PC-3 (cell line): ENCODE measurements around the gene CCNK. TPM values are rescaled to one million over a fixed set of nuclear protein-coding genes. Genes with fewer than 3 reads are reported as not detected.

ENCODE experiments used
- ATAC-seq: fragments of 200-7000 bp; cut with Tn5 transposase; 2 replicates; pipeline ENCODE4 v1.9.1; 2020; ENCODE audit warnings: mild to moderate bottlenecking, moderate library complexity
- BruUV-seq: library from RNA; stranded (reverse); fragments of 400-500 nt; replicated peaks from 2 replicates; lab custom pipeline; 2021; lab: Mats Ljungman, UMichigan
- CTCF ChIA-PET: fragments of 300-600 bp; sonication (Branson Sonifier 250); formaldehyde crosslinking; loops from one replicate; lab custom pipeline; 2022; ENCODE audit warnings: antibody characterized with exemption; lab: Charles Lee
- POLR2A ChIA-PET: fragments of 300-600 bp; sonication (Branson Sonifier 250); formaldehyde crosslinking; loops from one replicate; lab custom pipeline; 2022; ENCODE audit warnings: antibody characterized with exemption; ENCODE audit not compliant: unreplicated experiment; lab: Charles Lee
- DNase-seq: peaks from one replicate; pipeline ENCODE4 v3.0.0-alpha.2; 2015
- H2AFZ ChIP-seq: fragments of 300-600 bp; sonication (generic); 2 replicates; pipeline ENCODE4 v1.6.0; 2016; ENCODE audit warnings: antibody characterized with exemption, low read length
- H3F3A ChIP-seq: fragments of 300-600 bp; sonication (generic); one replicate; pipeline ENCODE4 v1.6.0; 2017; ENCODE audit warnings: antibody characterized with exemption, low read length, control low read depth, mild to moderate bottlenecking; ENCODE audit not compliant: unreplicated experiment
- H3K27ac ChIP-seq: fragments of 300-600 bp; sonication (generic); 2 replicates; pipeline ENCODE4 v1.5.1; 2016; ENCODE audit warnings: mild to moderate bottlenecking, low read length
- H3K27me3 ChIP-seq: fragments of 300-600 bp; sonication (generic); 2 replicates; pipeline ENCODE4 v1.6.1; 2016; ENCODE audit warnings: low read length, mixed read lengths
- H3K36me3 ChIP-seq: fragments of 300-600 bp; sonication (generic); 2 replicates; pipeline ENCODE4 v1.6.1; 2016; ENCODE audit warnings: low read depth, mixed run types, low read length, mixed read lengths
- H3K4me1 ChIP-seq: fragments of 300-600 bp; sonication (generic); 2 replicates; pipeline ENCODE4 v1.5.1; 2016; ENCODE audit warnings: low read length; ENCODE audit not compliant: insufficient read depth
- H3K4me2 ChIP-seq: fragments of 300-600 bp; sonication (generic); 2 replicates; pipeline ENCODE4 v1.6.0; 2016; ENCODE audit warnings: low read length
- H3K4me3 ChIP-seq: fragments of 300-600 bp; sonication (generic); 2 replicates; pipeline ENCODE4 v1.5.1; 2016; ENCODE audit warnings: mild to moderate bottlenecking, low read length, mixed read lengths
- H3K79me2 ChIP-seq: fragments of 300-600 bp; sonication (generic); 2 replicates; pipeline ENCODE4 v1.6.1; 2017; ENCODE audit warnings: low read length, mixed read lengths
- H3K9ac ChIP-seq: fragments of 300-600 bp; sonication (generic); 2 replicates; pipeline ENCODE4 v1.6.0; 2016; ENCODE audit warnings: mild to moderate bottlenecking, low read length
- H3K9me2 ChIP-seq: fragments of 300-600 bp; sonication (generic); replicated peaks from 2 replicates; pipeline ENCODE4 v1.6.1; 2016; ENCODE audit warnings: mixed run types, low read length, mixed read lengths
- H3K9me3 ChIP-seq: fragments of 300-600 bp; sonication (generic); 2 replicates; pipeline ENCODE4 v1.6.1; 2016; ENCODE audit warnings: low read length, mixed read lengths
- H4K20me1 ChIP-seq: fragments of 300-600 bp; sonication (generic); 2 replicates; pipeline ENCODE4 v1.6.1; 2016; ENCODE audit warnings: low read length, mixed read lengths
- EZH2 ChIP-seq: fragments of 300-600 bp; sonication (generic); IDR thresholded peaks from one replicate; pipeline ENCODE4 v1.6.1; 2017; ENCODE audit warnings: antibody characterized with exemption, mild to moderate bottlenecking, low read length; ENCODE audit not compliant: unreplicated experiment
- EZH2phosphoT487 ChIP-seq: fragments of 300-600 bp; sonication (generic); IDR thresholded peaks from 2 replicates; pipeline ENCODE4 v1.6.1; 2018; ENCODE audit warnings: mild to moderate bottlenecking, antibody characterized with exemption, low read length, borderline replicate concordance
- intact Hi-C: fragments of 100-400 bp; cut with micrococcal nuclease; formaldehyde crosslinking; loops from 2 replicates; pipeline ENCODE4 v1.9.0; 2023
- total RNA-seq: library from RNA; depleted of rRNA; stranded (reverse); fragments of >200 nt; gene quantifications from 2 replicates; pipeline ENCODE4 v1.2.3, GENCODE V29; 2014
- TF ChIP-seq, protein P1 (sequence below): fragments of 300-600 bp; sonication (generic); conservative IDR thresholded peaks from 2 replicates; pipeline ENCODE4 v1.5.1; 2017; ENCODE audit warnings: antibody characterized with exemption, low read depth, mild to moderate bottlenecking, low read length

The CCNK gene
- total RNA-seq, 1 experiment from 2014 or later, result 26.2 TPM

DNA sequence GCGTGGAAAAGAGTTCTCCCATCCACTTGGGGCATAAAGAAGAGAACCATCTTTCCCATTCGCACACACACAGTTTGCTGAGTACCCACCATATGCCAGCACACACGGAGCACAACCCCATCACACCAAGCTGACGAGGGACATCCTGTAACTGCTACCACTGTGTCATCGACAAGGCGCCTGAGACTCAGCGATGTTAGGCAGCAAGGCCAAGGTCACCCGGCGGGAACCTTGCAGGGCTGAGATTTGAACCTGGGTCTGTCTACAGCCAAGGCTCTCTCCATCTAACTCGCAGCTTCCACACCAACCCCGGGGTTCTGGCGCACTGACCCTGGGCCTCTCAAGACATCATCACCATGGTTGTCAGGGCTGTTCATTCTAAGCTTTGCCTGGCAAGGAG is 62.8 kb downstream of the CCNK start:
- ChIA-PET POLR2A (no interaction called here), CTCF (no interaction called here)
- Histone ChIP-seq H3K4me2 (no peak overlapping the region), H3K79me2 (peaks cover 97% of the 10 kb centered on the region), H4K20me1 (peaks cover 26% of the 10 kb centered on the region; the same call in 1 of the 2 replicates), H3F3A (no peaks in the 10 kb centered on the region), H3K27me3 (no peaks in the 10 kb centered on the region), H3K4me3 (no peak overlapping the region), H3K27ac (no peak overlapping the region), H3K9ac (no peak overlapping the region), H2AFZ (no peak overlapping the region), H3K9me3 (no peaks in the 10 kb centered on the region), H3K4me1 (peaks cover 11% of the 10 kb centered on the region), H3K36me3 (no peaks in the 10 kb centered on the region), H3K9me2 (no peaks in the 10 kb centered on the region)
- TF ChIP-seq EZH2phosphoT487 (no peak), EZH2 (no peak)
- no peak for ATAC-seq
- intact Hi-C loops, result no loop called here
- BruUV-seq, result no TSS peak
- no peak for DNase-seq

DNA sequence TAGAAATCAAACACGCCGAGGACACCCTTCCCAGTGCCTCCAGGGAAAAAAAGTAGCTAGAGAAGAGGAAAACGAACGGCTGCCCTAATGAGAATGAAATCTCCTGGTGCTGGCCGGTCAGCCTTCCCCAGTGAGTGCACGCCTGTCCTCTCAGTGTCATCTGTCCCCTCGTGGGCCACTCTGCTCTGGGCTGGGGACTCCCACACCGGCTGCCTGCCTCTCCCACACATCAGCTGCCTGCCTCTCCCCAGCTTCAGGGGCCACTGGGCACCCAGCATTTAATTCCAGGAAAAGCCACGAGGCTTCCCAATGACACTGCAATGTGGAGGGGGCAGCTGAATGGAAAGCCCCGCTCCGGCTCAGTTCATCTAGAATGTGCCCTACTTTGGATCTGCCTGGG is 63.8 kb downstream of the CCNK start:
- ATAC-seq, result no peak
- CTCF ChIA-PET, result no interaction called here

DNA sequence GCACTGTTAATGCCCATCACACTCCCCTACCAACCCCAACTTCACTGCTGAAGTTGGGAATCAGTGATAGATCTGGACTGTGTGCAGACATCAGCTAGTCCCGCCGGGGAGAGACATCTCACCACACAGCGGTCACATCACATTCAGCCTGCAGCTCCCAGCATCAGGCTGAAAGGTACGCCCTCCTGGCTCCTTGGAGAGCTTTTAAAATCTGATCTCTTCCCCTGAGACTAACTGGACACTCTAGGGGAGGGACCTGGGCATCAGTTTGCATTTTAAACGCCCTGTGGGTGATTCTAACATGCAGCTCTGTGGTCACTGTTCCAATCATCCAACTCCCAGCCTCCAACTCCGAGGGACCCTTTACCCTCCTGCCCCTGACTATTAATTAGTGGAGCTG is 64.4 kb downstream of the CCNK start:
- H3K9ac ChIP-seq, result no peak overlapping the region
- DNase-seq (no peak), ATAC-seq (no peak)
- peaks cover 100% of the 10 kb centered on the region for H3K79me2 ChIP-seq
- H3F3A ChIP-seq, result no peaks in the 10 kb centered on the region
- H3K9me3 ChIP-seq, result no peaks in the 10 kb centered on the region
- peaks cover 32% of the 10 kb centered on the region; the same call in 1 of the 2 replicates for H4K20me1 ChIP-seq
- no peak overlapping the region for H3K4me3 ChIP-seq
- no peaks in the 10 kb centered on the region for H3K9me2 ChIP-seq
- no peak overlapping the region for H3K27ac ChIP-seq
- TF ChIP-seq, protein P1, sequence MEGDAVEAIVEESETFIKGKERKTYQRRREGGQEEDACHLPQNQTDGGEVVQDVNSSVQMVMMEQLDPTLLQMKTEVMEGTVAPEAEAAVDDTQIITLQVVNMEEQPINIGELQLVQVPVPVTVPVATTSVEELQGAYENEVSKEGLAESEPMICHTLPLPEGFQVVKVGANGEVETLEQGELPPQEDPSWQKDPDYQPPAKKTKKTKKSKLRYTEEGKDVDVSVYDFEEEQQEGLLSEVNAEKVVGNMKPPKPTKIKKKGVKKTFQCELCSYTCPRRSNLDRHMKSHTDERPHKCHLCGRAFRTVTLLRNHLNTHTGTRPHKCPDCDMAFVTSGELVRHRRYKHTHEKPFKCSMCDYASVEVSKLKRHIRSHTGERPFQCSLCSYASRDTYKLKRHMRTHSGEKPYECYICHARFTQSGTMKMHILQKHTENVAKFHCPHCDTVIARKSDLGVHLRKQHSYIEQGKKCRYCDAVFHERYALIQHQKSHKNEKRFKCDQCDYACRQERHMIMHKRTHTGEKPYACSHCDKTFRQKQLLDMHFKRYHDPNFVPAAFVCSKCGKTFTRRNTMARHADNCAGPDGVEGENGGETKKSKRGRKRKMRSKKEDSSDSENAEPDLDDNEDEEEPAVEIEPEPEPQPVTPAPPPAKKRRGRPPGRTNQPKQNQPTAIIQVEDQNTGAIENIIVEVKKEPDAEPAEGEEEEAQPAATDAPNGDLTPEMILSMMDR, result no peak
- TF ChIP-seq EZH2 (no peak), EZH2phosphoT487 (no peak)
- ChIA-PET CTCF (no interaction called here), POLR2A (no interaction called here)
- H3K36me3 ChIP-seq, result no peaks in the 10 kb centered on the region
- BruUV-seq, result no TSS peak
- no peak overlapping the region for H2AFZ ChIP-seq
- no peak overlapping the region for H3K4me2 ChIP-seq
- no peaks in the 10 kb centered on the region for H3K27me3 ChIP-seq
- H3K4me1 ChIP-seq, result peaks cover 11% of the 10 kb centered on the region
- intact Hi-C loops, result no loop called here

More for the DNA sequence above, 63.8 kb downstream of the CCNK start:
- H3K27me3 ChIP-seq, result no peaks in the 10 kb centered on the region
- no peaks in the 10 kb centered on the region for H3K9me2 ChIP-seq
- H3K79me2 ChIP-seq, result peaks cover 100% of the 10 kb centered on the region
- H2AFZ ChIP-seq, result no peak overlapping the region
- H3F3A ChIP-seq, result no peaks in the 10 kb centered on the region
- H4K20me1 ChIP-seq, result peaks cover 26% of the 10 kb centered on the region; the same call in 1 of the 2 replicates
- H3K9ac ChIP-seq, result no peak overlapping the region
- no peak overlapping the region for H3K4me2 ChIP-seq
- H3K36me3 ChIP-seq, result no peaks in the 10 kb centered on the region
- H3K9me3 ChIP-seq, result no peaks in the 10 kb centered on the region
- H3K27ac ChIP-seq, result no peak overlapping the region
- POLR2A ChIA-PET, result no interaction called here
- no peak for DNase-seq
- intact Hi-C loops, result no loop called here
- TF ChIP-seq EZH2phosphoT487, result no peak
- no peak for TF ChIP-seq EZH2
- TF ChIP-seq, protein P1, result no peak
- BruUV-seq, result no TSS peak
- H3K4me1 ChIP-seq, result peaks cover 11% of the 10 kb centered on the region
- no peak overlapping the region for H3K4me3 ChIP-seq
